GM12892 (cell line): ENCODE measurements around the gene KNDC1.

ENCODE experiments used
- POLR2A ChIP-seq: IDR thresholded peaks from 2 replicates; pipeline ENCODE4 v1.6.1; 2011; ENCODE audit warnings: low read depth, low read length, control low read depth
- TAF1 ChIP-seq: IDR thresholded peaks from 2 replicates; pipeline ENCODE4 v1.6.1; 2011; ENCODE audit warnings: low read depth, mild to moderate bottlenecking, control low read depth, low read length, borderline replicate concordance

DNA sequence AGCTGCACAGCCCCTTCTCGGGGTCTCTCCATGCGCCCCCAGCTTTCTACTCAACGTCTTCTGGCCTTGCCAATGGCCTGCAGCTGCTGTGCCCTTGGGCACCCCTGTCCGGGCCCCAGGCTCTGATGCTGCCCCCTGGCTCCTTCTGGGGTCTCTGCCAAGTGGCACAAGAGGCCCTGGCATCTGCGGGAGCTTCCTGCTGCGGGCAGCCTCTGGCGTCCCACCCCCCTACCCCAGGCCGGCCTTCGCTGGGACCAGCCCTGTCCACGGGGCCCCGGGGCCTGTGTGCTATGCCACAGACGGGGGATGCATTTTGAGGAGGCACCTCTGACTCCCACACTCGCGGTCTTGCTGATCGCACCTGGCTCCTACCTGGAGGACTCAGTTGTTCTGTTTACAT lies 80.0 kb downstream of the KNDC1 start:
- TF ChIP-seq POLR2A, result no peak
- no peak for TF ChIP-seq TAF1
